Cardiac muscle cell (in vitro differentiated cells and primary cell): ENCODE measurements around the gene LMBR1. TPM values are rescaled to one million over a fixed set of nuclear protein-coding genes. Genes with fewer than 3 reads are reported as not detected.
A peak's percentile ranks its signal among the peaks of the same experiment; 100 is the strongest.
"Not testable (repeated sequence)": the region's sequence is repeated elsewhere in the genome, so short reads cannot be mapped to it uniquely, and the experiment has no call there.

Source experiments
- DNase-seq, 2 donors: peaks; one replicate each; pipeline versions ENCODE4 v3.0.0 to v3.0.0-alpha.2; 2010 to 2017; ENCODE audit warnings: low read depth in 1 of 2, low spot score in 1 of 2
- H3K27ac ChIP-seq: fragments of 200-600 bp; sonication (generic); 2 replicates; pipeline ENCODE4 v1.5.1; 2016
- H3K27me3 ChIP-seq: fragments of 200-600 bp; sonication (generic); 2 replicates; pipeline ENCODE4 v1.6.0; 2016; ENCODE audit warnings: control low read depth
- H3K36me3 ChIP-seq: fragments of 200-600 bp; sonication (generic); 2 replicates; pipeline ENCODE4 v1.5.1; 2016; ENCODE audit warnings: control low read depth
- H3K4me1 ChIP-seq: fragments of 200-600 bp; sonication (generic); 2 replicates; pipeline ENCODE4 v1.8.1; 2017; ENCODE audit warnings: low read depth, mild to moderate bottlenecking, mixed run types
- H3K4me3 ChIP-seq: fragments of 200-600 bp; sonication (generic); 2 replicates; pipeline ENCODE4 v1.5.1; 2016; ENCODE audit warnings: mild to moderate bottlenecking
- H3K9me3 ChIP-seq: fragments of 200-600 bp; sonication (generic); 2 replicates; pipeline ENCODE4 v1.5.1; 2017; ENCODE audit warnings: low read depth, mild to moderate bottlenecking, control low read depth
- polyA plus RNA-seq: library from polyadenylated mRNA; unstranded; fragments of >200 nt; fragmentation: Nextera tagmentation; extraction: Ambion mirVana; gene quantifications from 2 replicates; pipeline ENCODE4 v1.2.1, GENCODE V29; 2016
- total RNA-seq: library from RNA; depleted of rRNA; stranded (reverse); fragments of >200 nt; gene quantifications from 2 replicates; pipeline ENCODE4 v1.2.3, GENCODE V29; 2016
- TF ChIP-seq, protein P1 (sequence below): IDR thresholded peaks from 2 replicates; pipeline ENCODE4 v1.5.1; 2012; ENCODE audit warnings: low read depth, mild to moderate bottlenecking, low read length

Gene LMBR1
- total and polyA plus RNA-seq, 2 experiments from 2014 or later: 49.9 to 78.0 TPM

DNA sequence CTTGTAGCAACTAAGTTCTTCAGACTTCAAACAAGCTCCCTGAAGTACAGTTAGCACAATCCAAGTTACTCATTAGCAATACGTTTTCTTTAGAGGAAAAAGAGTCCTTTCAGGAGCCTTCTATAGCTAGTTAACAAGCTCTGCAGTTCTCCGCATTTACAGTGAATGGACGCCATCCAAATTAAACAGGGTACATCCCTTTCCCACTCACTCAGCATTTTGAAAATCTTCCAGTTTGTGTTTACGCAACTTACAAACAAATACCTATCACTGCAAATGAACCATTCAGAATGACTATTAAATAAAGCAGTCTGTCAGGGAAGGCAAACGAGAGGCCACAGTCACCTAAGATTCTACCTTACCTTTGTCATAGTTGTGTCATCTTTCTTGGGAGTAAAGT is 167.9 kb downstream of the LMBR1 start:
- Histone ChIP-seq H3K4me1 (no peaks in the 10 kb centered on the region), H3K27me3 (no peaks in the 10 kb centered on the region), H3K4me3 (no peak overlapping the region), H3K36me3 (peaks cover 3% of the 10 kb centered on the region), H3K9me3 (no peaks in the 10 kb centered on the region), H3K27ac (no peak overlapping the region)
- TF ChIP-seq, protein P1, sequence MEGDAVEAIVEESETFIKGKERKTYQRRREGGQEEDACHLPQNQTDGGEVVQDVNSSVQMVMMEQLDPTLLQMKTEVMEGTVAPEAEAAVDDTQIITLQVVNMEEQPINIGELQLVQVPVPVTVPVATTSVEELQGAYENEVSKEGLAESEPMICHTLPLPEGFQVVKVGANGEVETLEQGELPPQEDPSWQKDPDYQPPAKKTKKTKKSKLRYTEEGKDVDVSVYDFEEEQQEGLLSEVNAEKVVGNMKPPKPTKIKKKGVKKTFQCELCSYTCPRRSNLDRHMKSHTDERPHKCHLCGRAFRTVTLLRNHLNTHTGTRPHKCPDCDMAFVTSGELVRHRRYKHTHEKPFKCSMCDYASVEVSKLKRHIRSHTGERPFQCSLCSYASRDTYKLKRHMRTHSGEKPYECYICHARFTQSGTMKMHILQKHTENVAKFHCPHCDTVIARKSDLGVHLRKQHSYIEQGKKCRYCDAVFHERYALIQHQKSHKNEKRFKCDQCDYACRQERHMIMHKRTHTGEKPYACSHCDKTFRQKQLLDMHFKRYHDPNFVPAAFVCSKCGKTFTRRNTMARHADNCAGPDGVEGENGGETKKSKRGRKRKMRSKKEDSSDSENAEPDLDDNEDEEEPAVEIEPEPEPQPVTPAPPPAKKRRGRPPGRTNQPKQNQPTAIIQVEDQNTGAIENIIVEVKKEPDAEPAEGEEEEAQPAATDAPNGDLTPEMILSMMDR: no peak
- DNase-seq: peak in 1 of 2 donors; percentile 68

- H3K27ac ChIP-seq: no peak overlapping the region
These were observed 170.7 kb downstream of the LMBR1 start for GRCh38 chr7:156722043-156722826.

GRCh38 chr7:156703773-156704482 is 189.1 kb downstream of the LMBR1 start:
- Histone ChIP-seq H3K36me3 (no peaks in the 10 kb centered on the region), H3K9me3 (no peaks in the 10 kb centered on the region), H3K4me3 (no peak overlapping the region), H3K4me1 (no peaks in the 10 kb centered on the region), H3K27me3 (no peaks in the 10 kb centered on the region), H3K27ac (no peak overlapping the region)
- DNase-seq: no peak
- TF ChIP-seq, protein P1: no peak

More at GRCh38 chr7:156722043-156722826, 170.7 kb downstream of the LMBR1 start:
- Histone ChIP-seq H3K27me3 (no peaks in the 10 kb centered on the region), H3K4me1 (no peaks in the 10 kb centered on the region), H3K36me3 (peaks cover 8% of the 10 kb centered on the region), H3K4me3 (no peak overlapping the region), H3K9me3 (no peaks in the 10 kb centered on the region)
- TF ChIP-seq, protein P1: no peak
- no peak for DNase-seq

GRCh38 chr7:156703209-156703608 is 189.8 kb downstream of the LMBR1 start:
- no peak for DNase-seq
- Histone ChIP-seq H3K9me3 (no peaks in the 10 kb centered on the region), H3K4me1 (no peaks in the 10 kb centered on the region), H3K27ac (no peak overlapping the region), H3K36me3 (no peaks in the 10 kb centered on the region), H3K4me3 (no peak overlapping the region), H3K27me3 (no peaks in the 10 kb centered on the region)
- TF ChIP-seq, protein P1: no peak

DNA sequence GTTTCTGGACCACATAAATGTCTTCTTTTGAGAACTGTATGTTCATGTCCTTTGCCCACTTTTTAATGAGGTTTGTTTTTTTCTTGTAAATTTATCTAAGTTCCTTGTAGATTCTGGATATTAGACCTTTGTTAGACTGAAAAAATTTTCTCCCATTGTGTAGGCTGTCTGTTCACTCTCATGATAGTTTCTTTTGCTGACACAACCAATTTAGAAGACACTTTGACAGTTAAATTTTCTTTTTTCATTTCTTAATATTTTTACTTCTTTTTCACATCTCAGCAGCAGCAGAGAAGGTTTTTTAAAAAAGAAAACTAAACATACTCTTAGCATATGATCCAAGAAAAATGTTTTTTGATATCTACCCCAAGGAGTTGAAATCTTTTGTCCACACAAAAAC is 190.6 kb downstream of the LMBR1 start:
- TF ChIP-seq, protein P1: no peak
- Histone ChIP-seq H3K27me3 (no peaks in the 10 kb centered on the region), H3K4me3 (no peak overlapping the region), H3K36me3 (no peaks in the 10 kb centered on the region), H3K27ac (no peak overlapping the region), H3K4me1 (no peaks in the 10 kb centered on the region), H3K9me3 (no peaks in the 10 kb centered on the region)
- no peak for DNase-seq

DNA sequence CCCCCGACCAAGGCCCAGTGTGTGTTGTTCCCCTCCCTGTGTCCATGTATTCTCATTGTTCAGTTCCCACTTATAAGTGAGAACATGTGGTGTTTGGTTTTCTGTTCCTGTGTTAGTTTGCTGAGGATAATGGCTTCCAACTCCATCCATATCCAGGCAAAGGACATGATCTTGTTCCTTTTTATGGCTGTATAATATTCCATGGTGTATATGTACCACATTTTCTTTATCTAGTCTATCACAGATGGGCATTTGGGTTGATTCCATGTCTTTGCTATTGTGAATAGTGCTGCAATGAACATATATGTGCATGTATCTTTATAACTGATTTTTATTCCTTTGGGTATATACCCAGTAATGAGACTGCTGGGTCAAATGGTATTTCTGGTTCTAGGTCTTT is 191.2 kb downstream of the LMBR1 start:
- not testable (repeated sequence) for H3K4me1 ChIP-seq, DNase-seq, H3K4me3 ChIP-seq

DNA sequence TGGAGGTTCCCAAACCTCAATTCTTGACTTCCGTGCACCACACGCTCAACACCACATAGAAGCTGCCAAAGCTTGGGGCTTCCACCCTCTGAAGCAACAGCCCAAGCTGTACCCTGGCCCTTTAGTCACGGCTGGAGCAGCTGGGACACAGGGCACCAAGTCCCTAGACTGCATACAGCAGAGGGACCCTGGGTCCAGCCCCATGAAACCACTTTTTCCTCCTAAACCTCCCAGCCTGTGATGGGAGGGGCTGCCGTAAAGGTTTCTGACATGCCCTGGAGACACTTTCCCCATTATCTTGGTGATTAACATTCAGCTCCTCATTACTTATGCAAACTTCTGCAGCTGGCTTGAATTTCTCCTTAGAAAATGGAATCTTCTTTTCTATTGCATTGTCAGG is 194.5 kb downstream of the LMBR1 start:
- not testable (repeated sequence) for DNase-seq, H3K4me3 ChIP-seq, H3K27ac ChIP-seq, H3K9me3 ChIP-seq, H3K4me1 ChIP-seq, H3K27me3 ChIP-seq, H3K36me3 ChIP-seq

More for the DNA sequence above, 191.2 kb downstream of the LMBR1 start:
- not testable (repeated sequence) for H3K36me3 ChIP-seq, H3K27me3 ChIP-seq, H3K9me3 ChIP-seq, H3K27ac ChIP-seq

DNA sequence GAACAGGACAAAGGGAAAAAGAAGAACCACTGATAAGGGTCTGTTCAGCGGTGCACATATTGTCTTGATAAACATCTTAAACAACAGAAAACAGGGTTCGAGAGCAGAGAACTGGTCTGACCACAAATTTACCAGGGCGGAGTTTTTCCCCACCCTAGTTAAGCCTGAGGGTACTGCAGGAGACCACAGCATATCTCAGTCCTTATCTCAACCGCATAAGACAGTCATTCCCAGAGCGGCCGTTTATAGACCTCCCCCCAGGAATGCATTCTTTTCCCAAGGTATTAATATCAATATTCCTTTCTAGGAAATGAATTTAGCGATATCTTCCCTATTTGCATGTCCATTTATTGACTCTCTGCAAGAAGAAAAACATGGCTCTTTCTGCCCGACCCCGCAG is 195.7 kb downstream of the LMBR1 start:
- not testable (repeated sequence) for H3K4me3 ChIP-seq, H3K4me1 ChIP-seq, DNase-seq, H3K27me3 ChIP-seq, H3K36me3 ChIP-seq, H3K9me3 ChIP-seq, H3K27ac ChIP-seq
